Embryonic facial prominence (tissue), 1 donor: ENCODE measurements around the gene ABLIM2.

ENCODE experiments used
- DNase-seq: peaks from one replicate; pipeline ENCODE4 v3.0.0-alpha.2; 2016; ENCODE audit errors: extremely low spot score

ABLIM2 gene

GRCh38 chr4:8192748-8193738 is 34.4 kb upstream of the ABLIM2 start:
- no peak for DNase-seq

GRCh38 chr4:8191136-8191747 is 32.6 kb upstream of the ABLIM2 start:
- no peak for DNase-seq

GRCh38 chr4:8189551-8190466 is 31.2 kb upstream of the ABLIM2 start:
- DNase-seq: no peak

- DNase-seq: no peak
These were observed 30.3 kb upstream of the ABLIM2 start for GRCh38 chr4:8188743-8189550.

- no peak for DNase-seq
These were observed 29.5 kb upstream of the ABLIM2 start for GRCh38 chr4:8188085-8188484.

- no peak for DNase-seq
These were observed 27.3 kb upstream of the ABLIM2 start for GRCh38 chr4:8185930-8186329.

GRCh38 chr4:8185295-8185694 is 26.7 kb upstream of the ABLIM2 start:
- peak; percentile 51 for DNase-seq

- DNase-seq: no peak
These were observed 25.4 kb upstream of the ABLIM2 start for GRCh38 chr4:8184061-8184460.

GRCh38 chr4:8182858-8183725 is 24.5 kb upstream of the ABLIM2 start:
- DNase-seq: no peak

- DNase-seq: no peak
These were observed 23.7 kb upstream of the ABLIM2 start for GRCh38 chr4:8182294-8182693.

GRCh38 chr4:8181844-8182243 is 23.2 kb upstream of the ABLIM2 start:
- DNase-seq: no peak

GRCh38 chr4:8181119-8181518 is 22.5 kb upstream of the ABLIM2 start:
- no peak for DNase-seq

GRCh38 chr4:8180310-8181093 is 21.9 kb upstream of the ABLIM2 start:
- no peak for DNase-seq

- DNase-seq: no peak
These were observed 21.2 kb upstream of the ABLIM2 start for GRCh38 chr4:8179771-8180170.

- DNase-seq: no peak
These were observed 20.5 kb upstream of the ABLIM2 start for GRCh38 chr4:8179074-8179473.

GRCh38 chr4:8177956-8178355 is 19.3 kb upstream of the ABLIM2 start:
- no peak for DNase-seq

GRCh38 chr4:8177552-8177951 is 18.9 kb upstream of the ABLIM2 start:
- DNase-seq: no peak

- DNase-seq: no peak
These were observed 18.2 kb upstream of the ABLIM2 start for GRCh38 chr4:8176547-8177399.
